GM12891 (cell line): ENCODE data around the gene RASGEF1C.

Experiments used
- PAX5 ChIP-seq: IDR thresholded peaks from 2 replicates; pipeline ENCODE4 v1.6.1; 2011; ENCODE audit warnings: low read length, moderate library complexity, mild to moderate bottlenecking; ENCODE audit not compliant: insufficient read depth, severe bottlenecking
- POLR2A ChIP-seq: IDR thresholded peaks from 2 replicates; pipeline ENCODE4 v1.6.1; 2011; ENCODE audit warnings: low read depth, low read length, control low read depth
- POLR2AphosphoS5 ChIP-seq: IDR thresholded peaks from 2 replicates; pipeline ENCODE4 v1.6.1; 2011; ENCODE audit warnings: low read depth, low read length, control low read depth
- POU2F2 ChIP-seq: IDR thresholded peaks from 2 replicates; pipeline ENCODE4 v1.6.1; 2011; ENCODE audit warnings: low read depth, mild to moderate bottlenecking, control low read depth, low read length, moderate library complexity
- SPI1 ChIP-seq: IDR thresholded peaks from 2 replicates; pipeline ENCODE4 v1.6.1; 2011; ENCODE audit warnings: low read depth, low read length, control low read depth
- TAF1 ChIP-seq: IDR thresholded peaks from 2 replicates; pipeline ENCODE4 v1.6.1; 2011; ENCODE audit warnings: low read depth, low read length, control low read depth

- no peak for TF ChIP-seq POU2F2
- no peak for TF ChIP-seq POLR2A
- no peak for TF ChIP-seq TAF1
- TF ChIP-seq POLR2AphosphoS5: no peak
- no peak for TF ChIP-seq PAX5
- TF ChIP-seq SPI1: no peak
These were observed 81.0 kb downstream of the RASGEF1C start for GRCh38 chr5:180127682-180128670.
